Lower leg skin (tissue), 4 donors: ENCODE measurements around the gene GLA. TPM values are rescaled to one million over a fixed set of nuclear protein-coding genes. Genes with fewer than 3 reads are reported as not detected.

Experiments used
- DNase-seq, 2 donors: peaks; one replicate each; pipeline ENCODE4 v3.0.0-alpha.2; 2019; ENCODE audit warnings: low spot score in 2 of 2
- H3K4me3 ChIP-seq: fragments of 200-600 bp; sonication (generic); 2 replicates; pipeline ENCODE4 v1.5.1; 2017; ENCODE audit warnings: mild to moderate bottlenecking, low read depth; ENCODE audit not compliant: poor library complexity, severe bottlenecking
- CTCF ChIP-seq, 3 donors: fragments of 450-650 bp; IDR thresholded peaks; one replicate each; pipeline ENCODE4 v1.5.1; 2016; ENCODE audit warnings: antibody characterized with exemption in 3 of 3, mild to moderate bottlenecking in 3 of 3, moderate library complexity in 2 of 3
- POLR2A ChIP-seq, 2 donors: fragments of 450-650 bp; IDR thresholded peaks; one replicate each; pipeline ENCODE4 v1.6.1; 2016 to 2017; ENCODE audit warnings: antibody characterized with exemption in 2 of 2, mild to moderate bottlenecking in 1 of 2, moderate library complexity in 1 of 2
- WGBS, 2 donors: methylation state at CpG; one replicate each; pipeline ENCODE4 v1.1.5; 2018; 5-methylcytosine and 5-hydroxymethylcytosine counted together
- intact Hi-C: fragments of 100-400 bp; cut with DNase I; formaldehyde crosslinking; loops from one replicate; pipeline ENCODE4 v1.15.0; 2023; ENCODE audit warnings: low total_unique reads
- total RNA-seq, 4 donors: library from RNA; depleted of rRNA; stranded (reverse); fragments of >200 nt; gene quantifications; one replicate each; pipeline ENCODE4 v1.1.0, GENCODE V29; 2016

The GLA gene
- total RNA-seq, 4 donors from 2014 or later: 16.4 to 21.1 (median 18.0) TPM

- H3K4me3 ChIP-seq: no peak overlapping the region
- intact Hi-C loops: no loop called here
- 89 to 94% methylated on average over 1 of the region's 1 CpG for WGBS, 2 donors
- no peak for TF ChIP-seq CTCF (IDR thresholded peaks at IDR 0.05)
- TF ChIP-seq POLR2A (IDR thresholded peaks at IDR 0.05): no peak
- no peak for DNase-seq
Measured at GRCh38 chrX:101395789-101396188, 11.9 kb downstream of the GLA start.

GRCh38 chrX:101394372-101394771 is 13.4 kb downstream of the GLA start:
- no peak for TF ChIP-seq POLR2A (IDR thresholded peaks at IDR 0.05)
- TF ChIP-seq CTCF (IDR thresholded peaks at IDR 0.05): no peak
- H3K4me3 ChIP-seq: no peak overlapping the region
- intact Hi-C loops: no loop called here
- DNase-seq: no peak

- WGBS, 2 donors: 83 to 85% methylated on average over 11 of the region's 11 CpGs
- no peak for DNase-seq
- intact Hi-C loops: no loop called here
- TF ChIP-seq CTCF (IDR thresholded peaks at IDR 0.05) (no peak), POLR2A (IDR thresholded peaks at IDR 0.05) (no peak)
- no peak overlapping the region for H3K4me3 ChIP-seq
Measured at GRCh38 chrX:101393530-101394305, 14.0 kb downstream of the GLA start.

- no peak for TF ChIP-seq POLR2A (IDR thresholded peaks at IDR 0.05)
- no peak for TF ChIP-seq CTCF (IDR thresholded peaks at IDR 0.05)
- WGBS, 2 donors: 41 to 67% methylated on average over 6 of the region's 6 CpGs
- no peak overlapping the region for H3K4me3 ChIP-seq
- DNase-seq: no peak
- intact Hi-C loops: no loop called here
Measured at GRCh38 chrX:101391831-101392230, 15.9 kb downstream of the GLA start.

- no peak for TF ChIP-seq CTCF (IDR thresholded peaks at IDR 0.05)
- peak in 1 of 2 donors; percentile 55 for TF ChIP-seq POLR2A (IDR thresholded peaks at IDR 0.05)
- 2 to 45% methylated on average over 30 to 47 of the region's 47 CpGs for WGBS, 2 donors
Measured at GRCh38 chrX:101390664-101391525, 16.8 kb downstream of the GLA start, which contains the start of gene RPL36A. RPL36A (plus strand) TSS chrX:101391011; CDS start chrX:101391044, 33 bp downstream.

More at GRCh38 chrX:101390664-101391525, 16.8 kb downstream of the GLA start, which contains the start of gene RPL36A:
- intact Hi-C loops: no loop called here
- DNase-seq: peak; percentile 83 to 97
- H3K4me3 ChIP-seq: peak within 1 kb of the TSS; percentile 42
